RPMI7951 (cell line): ENCODE measurements around the gene ARVCF. TPM values are rescaled to one million over a fixed set of nuclear protein-coding genes. Genes with fewer than 3 reads are reported as not detected.

Experiments
- DNase-seq: peaks from one replicate; pipeline ENCODE4 v3.0.0-alpha.2; 2012; ENCODE audit warnings: low read depth
- total RNA-seq: library from RNA; depleted of rRNA; stranded (reverse); fragments of >200 nt; shearing (Covaris generic); gene quantifications from 2 replicates; pipeline ENCODE4 v1.2.3, GENCODE V29; 2014

The ARVCF gene
- total RNA-seq, 1 experiment from 2014 or later: 2.8 TPM

DNA sequence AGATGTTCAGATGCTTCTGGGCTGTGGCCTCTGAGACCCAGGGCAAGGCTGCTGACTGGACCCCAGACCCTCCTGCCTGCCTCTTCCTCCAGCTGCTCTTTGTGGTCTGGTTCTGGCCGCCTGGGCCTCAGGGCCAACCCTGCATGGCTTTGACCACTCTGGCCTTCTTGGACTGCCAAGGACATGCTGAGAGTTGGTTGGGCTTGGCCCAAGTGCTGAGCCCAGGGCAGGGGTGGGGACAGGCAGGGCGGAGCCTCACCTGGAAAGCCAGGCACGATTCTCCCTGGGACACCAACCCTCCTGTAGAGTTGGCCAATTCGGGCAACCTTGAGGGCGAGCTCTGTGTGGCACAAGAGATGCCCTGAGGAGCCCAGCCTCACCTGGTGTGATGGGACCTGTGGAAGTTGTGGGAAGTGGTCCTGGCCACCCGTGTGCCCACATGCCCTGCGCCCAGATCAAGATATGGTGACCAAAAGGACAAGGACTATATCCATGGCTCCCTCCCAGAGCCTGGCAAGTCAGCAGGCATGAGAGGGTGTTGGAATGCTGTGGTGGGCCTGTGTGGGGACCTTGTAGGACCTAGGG lies 15.9 kb upstream of the ARVCF start:
- DNase-seq: no peak

DNA sequence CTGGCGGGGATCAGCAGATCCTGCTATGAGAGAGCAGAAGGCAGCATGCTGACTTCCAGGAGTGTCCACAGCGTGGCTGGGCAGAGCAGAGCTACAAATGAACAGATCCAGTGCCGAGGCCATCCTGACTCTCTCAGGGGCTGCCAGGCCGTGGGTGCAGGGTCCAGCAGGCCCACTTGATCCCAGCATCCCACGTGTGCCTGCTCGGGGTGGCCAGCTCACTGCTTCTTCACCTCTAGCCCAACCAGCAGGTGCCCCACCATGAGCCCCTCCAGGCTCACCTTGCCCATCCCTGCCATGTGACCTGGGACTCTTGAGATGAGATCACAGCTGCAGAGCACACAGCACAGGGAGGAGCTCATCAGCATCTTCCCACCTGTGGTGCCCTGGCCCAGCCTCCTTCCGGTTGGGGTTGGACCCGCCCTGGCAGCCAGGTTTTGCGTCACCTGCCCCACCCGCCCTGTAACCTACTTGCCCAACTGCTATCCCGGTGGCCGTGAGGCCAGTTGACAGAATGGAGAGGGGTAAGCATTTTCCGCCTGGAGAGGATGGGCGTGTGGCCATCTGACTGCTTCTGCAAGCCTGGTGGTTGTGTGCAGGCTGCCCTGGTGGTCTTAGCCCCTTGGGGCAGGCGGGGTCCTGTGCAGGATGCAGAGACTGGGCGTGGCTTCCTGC lies 15.2 kb upstream of the ARVCF start:
- no peak for DNase-seq

GRCh38 chr22:20029550-20030225 lies 13.1 kb upstream of the ARVCF start:
- DNase-seq: no peak

- no peak for DNase-seq
Observed at GRCh38 chr22:20028855-20029549, 12.4 kb upstream of the ARVCF start.

- peak; percentile 13 for DNase-seq
Observed at GRCh38 chr22:20027966-20028854, 11.6 kb upstream of the ARVCF start.

GRCh38 chr22:20026996-20027601 lies 10.5 kb upstream of the ARVCF start:
- DNase-seq: no peak

DNA sequence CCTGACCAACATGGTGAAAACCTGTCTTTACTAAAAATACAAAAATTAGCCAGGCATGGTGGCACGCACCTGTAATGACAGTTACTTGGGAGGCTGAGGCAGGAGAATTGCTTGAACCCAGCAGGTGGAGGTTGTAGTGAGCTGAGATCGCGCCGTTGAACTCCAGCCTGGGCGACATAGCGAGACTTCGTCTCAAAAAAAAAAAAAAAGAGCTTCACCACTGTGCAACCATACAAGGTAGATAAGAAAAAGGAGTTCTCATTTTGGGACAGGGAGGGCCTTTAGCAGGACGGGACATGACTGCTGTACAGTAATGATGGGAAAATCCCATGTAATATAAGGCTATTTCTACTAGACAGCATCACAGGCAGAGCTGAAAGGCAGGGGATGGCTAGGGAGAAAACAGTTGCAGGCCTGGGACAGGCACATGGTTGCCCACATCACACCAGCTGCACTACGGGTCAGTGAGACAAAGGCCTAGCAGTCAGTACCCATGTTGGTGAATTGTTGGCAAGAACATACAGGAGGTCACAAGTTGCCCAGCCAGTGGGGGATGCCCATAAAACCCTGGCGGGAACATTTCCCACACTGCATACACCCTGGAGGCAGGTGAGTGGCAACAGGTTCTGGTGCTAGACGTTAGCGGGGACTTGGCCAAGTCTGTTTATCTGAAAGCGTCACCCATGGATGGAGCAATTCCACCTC lies 9.7 kb upstream of the ARVCF start:
- DNase-seq: no peak

DNA sequence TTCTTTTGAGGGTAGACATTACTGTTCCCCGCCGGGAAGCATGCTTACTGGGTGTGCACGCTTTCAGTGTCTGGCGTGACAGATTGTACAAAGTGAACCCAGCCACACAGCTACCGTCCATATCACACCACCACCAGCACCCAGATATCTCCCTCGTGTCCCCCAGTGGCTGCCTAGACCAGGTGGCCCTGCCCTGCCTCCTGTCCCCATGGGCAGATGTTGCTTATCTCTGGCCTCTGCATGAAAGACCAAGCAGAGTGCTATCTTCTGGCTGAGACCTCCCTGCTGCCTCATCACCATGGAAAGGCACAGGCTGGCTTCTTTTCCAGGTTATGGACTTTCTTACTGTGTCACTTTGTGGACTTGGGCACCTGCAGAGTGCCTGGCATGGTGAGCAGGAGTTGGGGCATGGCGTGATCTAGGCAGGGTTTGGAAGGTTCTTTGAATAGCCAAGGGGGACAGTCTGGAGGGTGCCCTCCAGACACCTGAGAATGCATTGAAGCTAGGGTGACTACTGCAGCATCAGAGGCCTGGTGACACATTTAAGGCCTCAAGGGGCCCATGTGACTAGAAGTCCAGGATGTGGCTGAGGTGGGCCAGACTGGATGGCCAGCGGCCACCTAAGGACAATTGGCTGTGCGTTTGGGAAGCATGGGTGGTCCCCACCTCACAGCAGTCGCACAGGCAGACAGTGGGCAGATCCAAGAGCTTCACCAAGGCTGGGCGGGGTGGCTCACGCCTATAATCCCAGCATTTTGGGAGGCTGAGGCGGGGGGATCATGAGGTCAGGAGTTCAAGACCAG lies 9.0 kb upstream of the ARVCF start:
- no peak for DNase-seq

DNA sequence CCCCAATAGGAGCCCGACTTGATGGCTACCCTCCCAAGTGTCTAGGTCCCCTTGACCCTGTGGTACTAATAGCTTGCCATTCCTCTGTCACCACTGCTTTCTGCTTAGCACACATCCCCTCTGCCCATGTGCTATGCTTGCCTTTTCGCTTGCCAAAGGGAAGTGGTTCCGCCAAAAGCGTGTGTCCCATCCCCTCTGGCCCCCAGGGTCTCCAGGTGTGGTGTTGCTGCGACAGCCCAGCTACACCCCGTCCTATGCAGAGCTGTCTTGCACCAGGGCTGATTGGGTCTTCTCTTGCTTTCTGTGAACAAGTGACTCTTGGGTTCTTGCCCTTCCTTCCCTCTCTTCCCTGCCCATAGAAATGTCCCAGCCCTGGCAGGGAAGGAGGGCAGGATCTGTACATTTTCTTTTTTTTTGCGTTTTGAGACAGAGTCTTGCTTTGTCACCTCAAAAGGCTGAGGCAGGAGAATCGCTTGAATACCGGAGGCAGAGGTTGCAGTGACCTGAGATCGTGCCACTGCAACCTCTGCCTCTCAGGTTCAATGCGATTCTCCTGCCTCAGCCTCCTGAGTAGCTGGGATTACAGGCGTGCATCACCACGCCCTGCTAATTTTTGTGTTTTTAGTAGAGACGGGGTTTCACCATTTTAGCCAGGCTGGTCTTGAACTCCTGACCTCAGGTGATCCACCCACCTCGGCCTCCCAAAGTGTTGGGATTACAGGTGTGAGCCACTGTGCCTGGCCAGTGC lies 8.2 kb upstream of the ARVCF start:
- DNase-seq: no peak

DNA sequence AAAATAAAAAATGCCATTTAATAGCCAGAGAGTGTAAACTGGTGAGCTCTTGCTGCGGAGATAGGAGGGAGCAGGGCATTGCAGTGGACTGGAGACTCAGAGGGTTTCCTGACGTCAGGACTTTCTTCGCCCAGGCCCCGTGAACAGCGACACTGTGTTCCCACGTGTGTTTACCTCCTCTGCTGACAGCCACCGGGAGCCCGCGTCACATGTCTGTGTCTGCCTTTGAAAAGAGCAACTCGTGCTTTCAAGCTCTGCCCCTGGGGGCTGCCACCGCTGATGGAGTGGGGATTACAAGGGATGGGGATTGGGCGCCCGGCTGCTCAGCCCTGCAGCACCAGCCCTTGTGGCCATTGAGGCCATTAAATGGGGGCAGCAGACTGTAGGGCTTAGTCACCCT lies 7.6 kb upstream of the ARVCF start:
- no peak for DNase-seq

- DNase-seq: no peak
Observed at GRCh38 chr22:20022978-20023613, 6.5 kb upstream of the ARVCF start.

- no peak for DNase-seq
Observed at GRCh38 chr22:20022231-20022977, 5.8 kb upstream of the ARVCF start.

DNA sequence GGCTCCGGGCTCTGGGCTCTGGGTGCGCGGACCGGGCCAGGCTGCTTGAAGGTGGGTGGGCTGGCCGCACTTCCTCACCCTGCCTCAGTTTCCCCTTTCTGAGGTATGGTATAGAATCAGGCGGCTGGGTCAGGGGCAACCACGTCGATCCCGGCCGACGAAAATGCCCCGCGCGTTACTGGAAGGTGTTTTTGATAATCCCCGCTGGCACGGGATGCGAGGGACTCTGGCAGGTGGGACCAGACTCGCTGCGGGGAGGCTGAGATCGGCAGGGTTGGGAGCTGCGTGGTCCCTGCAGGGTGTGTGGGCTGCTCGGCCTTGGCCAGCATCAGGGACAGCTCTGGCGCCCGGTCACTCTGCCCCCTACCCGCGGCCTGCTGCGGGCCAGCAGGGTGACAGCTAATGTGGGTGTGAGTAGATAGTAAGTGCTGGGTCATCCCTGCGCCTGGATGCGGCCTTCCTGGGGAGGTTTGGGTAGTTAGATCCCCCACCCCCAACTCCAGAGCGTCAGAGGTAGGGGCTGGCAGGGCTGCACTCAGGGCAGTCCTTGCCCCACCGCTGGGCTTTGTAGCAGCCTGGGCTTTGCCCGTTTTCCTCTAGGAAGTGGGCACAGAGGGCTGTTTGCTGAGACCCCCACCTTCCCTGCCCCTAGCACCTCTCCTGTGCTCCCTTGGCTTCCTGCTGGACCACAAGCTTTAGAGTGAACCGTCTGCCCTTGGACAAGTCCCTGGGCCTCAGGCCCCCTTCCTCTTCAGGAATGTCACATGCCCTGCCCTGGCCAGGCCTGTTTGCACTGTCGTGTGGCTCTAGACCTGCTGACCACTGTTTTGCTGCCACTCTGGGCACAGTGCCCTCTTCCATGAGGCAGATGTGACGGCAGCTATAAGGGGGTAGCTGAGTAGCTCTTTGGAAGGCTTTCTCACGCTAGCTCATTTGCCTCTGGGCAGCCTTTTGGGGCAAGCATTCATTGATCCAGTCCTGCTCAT lies 4.9 kb upstream of the ARVCF start:
- peak; percentile 70 for DNase-seq

GRCh38 chr22:20020533-20021195 lies 4.0 kb upstream of the ARVCF start, which contains the start of gene TANGO2:
TANGO2 (plus strand) TSS chr22:20021110; CDS start chr22:20036799, 15,689 bp downstream.
- peak; percentile 85 for DNase-seq

DNA sequence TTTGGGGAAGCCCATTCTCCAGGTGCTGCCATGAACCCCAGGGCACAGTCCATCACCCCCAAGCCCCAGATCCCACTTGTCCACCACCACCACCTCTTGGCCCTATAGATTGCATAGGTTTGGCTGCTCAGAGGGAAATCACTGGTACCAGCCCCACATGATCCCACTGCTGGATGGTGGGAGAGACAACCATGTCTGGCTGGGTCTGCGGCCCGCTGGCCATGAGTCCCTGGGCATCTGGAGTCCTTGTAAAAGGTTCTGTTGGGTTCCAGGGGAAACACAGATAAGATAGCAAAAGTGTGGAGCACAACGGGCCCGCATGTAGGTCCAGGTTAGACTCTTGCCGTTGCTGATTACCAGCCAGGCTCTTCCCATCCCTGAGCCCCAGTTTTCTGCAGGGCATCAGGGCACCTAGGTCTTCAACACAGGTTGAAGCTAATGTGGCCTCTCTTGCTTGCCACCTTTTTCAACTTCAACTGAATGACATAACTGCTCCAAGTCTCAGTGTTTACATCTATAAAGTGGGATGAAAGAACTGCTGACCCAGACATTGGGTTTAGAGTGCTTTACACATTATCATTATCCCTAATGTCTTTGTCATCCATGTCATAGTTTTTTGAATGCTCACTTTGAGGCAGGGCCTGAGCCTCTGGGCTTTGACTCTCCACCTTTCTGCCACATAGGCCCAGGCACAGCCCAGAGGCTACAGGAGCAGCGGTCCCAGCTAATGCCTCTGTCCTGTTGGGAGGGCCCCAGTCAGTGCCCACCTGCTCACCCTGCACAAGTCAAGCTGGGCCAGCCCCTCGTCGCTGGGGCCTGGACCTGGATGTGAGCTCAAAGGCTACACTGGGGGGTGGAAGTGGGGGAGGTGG lies 3.3 kb upstream of the ARVCF start:
- DNase-seq: no peak
